PC-3 (cell line): Measurements from ENCODE around the gene SFRP5. TPM values are rescaled to one million over a fixed set of nuclear protein-coding genes. Genes with fewer than 3 reads are reported as not detected.

Experiments
- ATAC-seq: fragments of 200-7000 bp; cut with Tn5 transposase; 2 replicates; pipeline ENCODE4 v1.9.1; 2020; ENCODE audit warnings: mild to moderate bottlenecking, moderate library complexity
- BruUV-seq: library from RNA; stranded (reverse); fragments of 400-500 nt; replicated peaks from 2 replicates; lab custom pipeline; 2021; lab: Mats Ljungman, UMichigan
- CTCF ChIA-PET: fragments of 300-600 bp; sonication (Branson Sonifier 250); formaldehyde crosslinking; loops from one replicate; lab custom pipeline; 2022; ENCODE audit warnings: antibody characterized with exemption; lab: Charles Lee
- POLR2A ChIA-PET: fragments of 300-600 bp; sonication (Branson Sonifier 250); formaldehyde crosslinking; loops from one replicate; lab custom pipeline; 2022; ENCODE audit warnings: antibody characterized with exemption; ENCODE audit not compliant: unreplicated experiment; lab: Charles Lee
- DNase-seq: peaks from one replicate; pipeline ENCODE4 v3.0.0-alpha.2; 2015
- H2AFZ ChIP-seq: fragments of 300-600 bp; sonication (generic); 2 replicates; pipeline ENCODE4 v1.6.0; 2016; ENCODE audit warnings: antibody characterized with exemption, low read length
- H3F3A ChIP-seq: fragments of 300-600 bp; sonication (generic); one replicate; pipeline ENCODE4 v1.6.0; 2017; ENCODE audit warnings: antibody characterized with exemption, low read length, control low read depth, mild to moderate bottlenecking; ENCODE audit not compliant: unreplicated experiment
- H3K27ac ChIP-seq: fragments of 300-600 bp; sonication (generic); 2 replicates; pipeline ENCODE4 v1.5.1; 2016; ENCODE audit warnings: mild to moderate bottlenecking, low read length
- H3K27me3 ChIP-seq: fragments of 300-600 bp; sonication (generic); 2 replicates; pipeline ENCODE4 v1.6.1; 2016; ENCODE audit warnings: low read length, mixed read lengths
- H3K36me3 ChIP-seq: fragments of 300-600 bp; sonication (generic); 2 replicates; pipeline ENCODE4 v1.6.1; 2016; ENCODE audit warnings: low read depth, mixed run types, low read length, mixed read lengths
- H3K4me1 ChIP-seq: fragments of 300-600 bp; sonication (generic); 2 replicates; pipeline ENCODE4 v1.5.1; 2016; ENCODE audit warnings: low read length; ENCODE audit not compliant: insufficient read depth
- H3K4me2 ChIP-seq: fragments of 300-600 bp; sonication (generic); 2 replicates; pipeline ENCODE4 v1.6.0; 2016; ENCODE audit warnings: low read length
- H3K4me3 ChIP-seq: fragments of 300-600 bp; sonication (generic); 2 replicates; pipeline ENCODE4 v1.5.1; 2016; ENCODE audit warnings: mild to moderate bottlenecking, low read length, mixed read lengths
- H3K79me2 ChIP-seq: fragments of 300-600 bp; sonication (generic); 2 replicates; pipeline ENCODE4 v1.6.1; 2017; ENCODE audit warnings: low read length, mixed read lengths
- H3K9ac ChIP-seq: fragments of 300-600 bp; sonication (generic); 2 replicates; pipeline ENCODE4 v1.6.0; 2016; ENCODE audit warnings: mild to moderate bottlenecking, low read length
- H3K9me2 ChIP-seq: fragments of 300-600 bp; sonication (generic); replicated peaks from 2 replicates; pipeline ENCODE4 v1.6.1; 2016; ENCODE audit warnings: mixed run types, low read length, mixed read lengths
- H3K9me3 ChIP-seq: fragments of 300-600 bp; sonication (generic); 2 replicates; pipeline ENCODE4 v1.6.1; 2016; ENCODE audit warnings: low read length, mixed read lengths
- H4K20me1 ChIP-seq: fragments of 300-600 bp; sonication (generic); 2 replicates; pipeline ENCODE4 v1.6.1; 2016; ENCODE audit warnings: low read length, mixed read lengths
- CTCF ChIP-seq: fragments of 300-600 bp; sonication (generic); conservative IDR thresholded peaks from 2 replicates; pipeline ENCODE4 v1.5.1; 2017; ENCODE audit warnings: antibody characterized with exemption, low read depth, mild to moderate bottlenecking, low read length
- EZH2 ChIP-seq: fragments of 300-600 bp; sonication (generic); IDR thresholded peaks from one replicate; pipeline ENCODE4 v1.6.1; 2017; ENCODE audit warnings: antibody characterized with exemption, mild to moderate bottlenecking, low read length; ENCODE audit not compliant: unreplicated experiment
- EZH2phosphoT487 ChIP-seq: fragments of 300-600 bp; sonication (generic); IDR thresholded peaks from 2 replicates; pipeline ENCODE4 v1.6.1; 2018; ENCODE audit warnings: mild to moderate bottlenecking, antibody characterized with exemption, low read length, borderline replicate concordance
- intact Hi-C: fragments of 100-400 bp; cut with micrococcal nuclease; formaldehyde crosslinking; loops from 2 replicates; pipeline ENCODE4 v1.9.0; 2023
- total RNA-seq: library from RNA; depleted of rRNA; stranded (reverse); fragments of >200 nt; gene quantifications from 2 replicates; pipeline ENCODE4 v1.2.3, GENCODE V29; 2014

SFRP5 gene
- total RNA-seq, 1 experiment from 2014 or later: not detected

DNA sequence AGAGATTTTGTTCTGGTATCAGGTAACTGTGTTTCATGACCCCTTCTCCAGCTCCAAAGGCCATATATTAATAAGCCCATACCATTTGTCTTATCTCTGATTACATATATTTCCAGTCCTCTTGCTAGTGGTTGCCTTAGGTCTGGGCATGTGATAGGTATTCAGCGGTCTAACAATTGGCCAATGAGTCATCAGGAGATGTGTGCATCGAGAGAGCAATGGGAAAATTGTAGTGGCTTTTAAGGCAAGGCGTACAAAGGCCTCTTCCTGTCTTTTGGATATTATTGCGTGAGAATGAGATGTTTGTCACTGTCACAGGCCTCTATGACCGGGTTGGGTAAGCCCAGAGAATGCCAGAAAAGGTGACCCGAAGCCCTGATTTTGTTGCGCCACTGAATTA is 38.6 kb upstream of the SFRP5 start:
- Histone ChIP-seq H3K4me1 (peaks cover 17% of the 10 kb centered on the region), H3K27me3 (no peaks in the 10 kb centered on the region), H2AFZ (no peak overlapping the region), H3K9me3 (no peaks in the 10 kb centered on the region), H4K20me1 (no peaks in the 10 kb centered on the region), H3K4me2 (no peak overlapping the region), H3K4me3 (no peak overlapping the region), H3K27ac (no peak overlapping the region; the same call in 1 of the 2 replicates), H3F3A (no peaks in the 10 kb centered on the region), H3K9me2 (no peaks in the 10 kb centered on the region), H3K36me3 (no peaks in the 10 kb centered on the region), H3K79me2 (no peaks in the 10 kb centered on the region), H3K9ac (no peak overlapping the region)
- DNase-seq: peak; percentile 51
- no TSS peak for BruUV-seq
- ATAC-seq: no peak
- no peak for TF ChIP-seq EZH2
- no peak for TF ChIP-seq CTCF
- no peak for TF ChIP-seq EZH2phosphoT487
- ChIA-PET POLR2A (no interaction called here), CTCF (no interaction called here)
- intact Hi-C loops: no loop called here

- H3K79me2 ChIP-seq: no peaks in the 10 kb centered on the region
- H3F3A ChIP-seq: no peaks in the 10 kb centered on the region
- ChIA-PET CTCF (no interaction called here), POLR2A (no interaction called here)
- no peak overlapping the region for H3K27ac ChIP-seq
- no peak overlapping the region for H3K4me3 ChIP-seq
- no peaks in the 10 kb centered on the region for H3K27me3 ChIP-seq
- H3K4me2 ChIP-seq: no peak overlapping the region
- no peaks in the 10 kb centered on the region for H3K9me2 ChIP-seq
- H3K36me3 ChIP-seq: no peaks in the 10 kb centered on the region
- H2AFZ ChIP-seq: no peak overlapping the region
- ATAC-seq (no peak), DNase-seq (no peak)
- H4K20me1 ChIP-seq: no peaks in the 10 kb centered on the region
- TF ChIP-seq CTCF (no peak), EZH2 (no peak), EZH2phosphoT487 (no peak)
- H3K9ac ChIP-seq: no peak overlapping the region
- no peaks in the 10 kb centered on the region for H3K4me1 ChIP-seq
- intact Hi-C loops: no loop called here
- BruUV-seq: no TSS peak
- H3K9me3 ChIP-seq: no peaks in the 10 kb centered on the region
Observed at GRCh38 chr10:97805949-97806348, 34.1 kb upstream of the SFRP5 start.

- H3K27ac ChIP-seq: no peak overlapping the region
- H3K9ac ChIP-seq: no peak overlapping the region
- no peak overlapping the region for H2AFZ ChIP-seq
- H3K4me1 ChIP-seq: no peaks in the 10 kb centered on the region
- no peak for ATAC-seq
- intact Hi-C loops: no loop called here
- H4K20me1 ChIP-seq: no peaks in the 10 kb centered on the region
- ChIA-PET CTCF (no interaction called here), POLR2A (no interaction called here)
- H3K4me3 ChIP-seq: no peak overlapping the region
- H3K27me3 ChIP-seq: no peaks in the 10 kb centered on the region
- H3K9me2 ChIP-seq: no peaks in the 10 kb centered on the region
- no peaks in the 10 kb centered on the region for H3K9me3 ChIP-seq
- H3K79me2 ChIP-seq: no peaks in the 10 kb centered on the region
- TF ChIP-seq CTCF: no peak
- no peak for TF ChIP-seq EZH2phosphoT487
- BruUV-seq: no TSS peak
- H3F3A ChIP-seq: no peaks in the 10 kb centered on the region
- H3K36me3 ChIP-seq: no peaks in the 10 kb centered on the region
- H3K4me2 ChIP-seq: no peak overlapping the region
- no peak for DNase-seq
Observed at GRCh38 chr10:97805096-97805884, 33.5 kb upstream of the SFRP5 start.
